HL-60/S4 (cell line): ENCODE data around the gene HOXA6.

Experiments
- in situ Hi-C: fragments of 300-500 bp; cut with MboI; formaldehyde crosslinking; loops from 2 replicates; pipeline ENCODE4 v1.14.3; 2022; ENCODE audit warnings: low sequenced_read_pairs

Gene HOXA6

GRCh38 chr7:27153526-27153925 is 6.0 kb upstream of the HOXA6 start:
- in situ Hi-C loops = loop anchor here (25.0 kb wide), 1 partner anchor 791 kb away; no protein-coding TSS in a partner anchor

GRCh38 chr7:27152816-27153442 is 5.4 kb upstream of the HOXA6 start:
- in situ Hi-C loops = loop anchor here (25.0 kb wide), 1 partner anchor 791 kb away; no protein-coding TSS in a partner anchor

GRCh38 chr7:27151931-27152815 is 4.6 kb upstream of the HOXA6 start, which contains the start of gene HOXA3:
Gene HOXA3 (minus strand): TSS chr7:27152583. CDS start chr7:27110640, 41,943 bp downstream.
- in situ Hi-C loops = loop anchor here (25.0 kb wide), 1 partner anchor 790 kb away; no protein-coding TSS in a partner anchor

GRCh38 chr7:27151341-27151930 is 3.9 kb upstream of the HOXA6 start:
- in situ Hi-C loops = loop anchor here (25.0 kb wide), 1 partner anchor 789 kb away; no protein-coding TSS in a partner anchor

GRCh38 chr7:27150568-27151340 is 3.2 kb upstream of the HOXA6 start:
- in situ Hi-C loops = loop anchor here (25.0 kb wide), 1 partner anchor 788 kb away; no protein-coding TSS in a partner anchor

- in situ Hi-C loops = loop anchor here (25.0 kb wide), 1 partner anchor 788 kb away; no protein-coding TSS in a partner anchor
Measured at GRCh38 chr7:27149842-27150567, 2.4 kb upstream of the HOXA6 start.

GRCh38 chr7:27148756-27149641 is 1.4 kb upstream of the HOXA6 start:
- in situ Hi-C loops = no loop called here

GRCh38 chr7:27148031-27148755 is 619 bp upstream of the HOXA6 start:
- in situ Hi-C loops = no loop called here

- in situ Hi-C loops = no loop called here
Measured at GRCh38 chr7:27146491-27147198, 929 bp downstream of the HOXA6 start.

- in situ Hi-C loops = no loop called here
Measured at GRCh38 chr7:27145914-27146412, 1.6 kb downstream of the HOXA6 start.

GRCh38 chr7:27145165-27145913 is 2.2 kb downstream of the HOXA6 start:
- in situ Hi-C loops = no loop called here

GRCh38 chr7:27144781-27145164 is 2.8 kb downstream of the HOXA6 start:
- in situ Hi-C loops = no loop called here

- in situ Hi-C loops = no loop called here
Measured at GRCh38 chr7:27143950-27144780, 3.4 kb downstream of the HOXA6 start.

GRCh38 chr7:27143023-27143949 is 4.3 kb downstream of the HOXA6 start, which contains the start of gene HOXA5:
Gene HOXA5 (minus strand): TSS chr7:27143681. CDS start chr7:27143607, 74 bp downstream.
- in situ Hi-C loops = no loop called here

- in situ Hi-C loops = no loop called here
Measured at GRCh38 chr7:27142580-27143022, 5.0 kb downstream of the HOXA6 start.
